Activated T-cell treated with anti-CD3 and anti-CD28 coated beads, Interleukin-2, amount 50 U/mL, for 72 hours (primary cell): ENCODE data around the gene ERG28. TPM values are rescaled to one million over a fixed set of nuclear protein-coding genes. Genes with fewer than 3 reads are reported as not detected.
"Not testable (repeated sequence)": the region's sequence is repeated elsewhere in the genome, so short reads cannot be mapped to it uniquely, and the experiment has no call there.

Experiments used
- ATAC-seq, 2 donors: fragments of 150-1000 bp; cut with Tn5 transposase; replicated peaks in 1 of 2; 2 replicates each; pipeline ENCODE4 v1.10.0; 2021; ENCODE audit warnings: moderate library complexity in 2 of 2, mild to moderate bottlenecking in 1 of 2
- DNase-seq, 2 donors: peaks; one replicate each; pipeline ENCODE4 v3.0.0; 2021 to 2022; ENCODE audit warnings: mixed read lengths in 1 of 2
- H3K27ac Mint-ChIP-seq: one replicate; pipeline ENCODE4 v1.8.0; 2022; ENCODE audit warnings: mild to moderate bottlenecking, moderate library complexity, mixed read lengths
- H3K27me3 Mint-ChIP-seq: one replicate; pipeline ENCODE4 v1.8.0; 2022; ENCODE audit warnings: low read depth, mixed read lengths
- H3K36me3 Mint-ChIP-seq, 2 donors: one replicate each; pipeline ENCODE4 v1.8.0; 2022; ENCODE audit warnings: mixed read lengths in 2 of 2, mild to moderate bottlenecking in 1 of 2; ENCODE audit not compliant: insufficient read depth in 2 of 2
- H3K4me1 Mint-ChIP-seq: one replicate; pipeline ENCODE4 v1.8.0; 2022; ENCODE audit warnings: low read depth, mixed read lengths
- H3K4me3 Mint-ChIP-seq, 2 donors: one replicate each; pipeline ENCODE4 v1.8.0; 2022; ENCODE audit warnings: mild to moderate bottlenecking in 2 of 2, mixed read lengths in 2 of 2, moderate library complexity in 2 of 2
- H3K9me3 Mint-ChIP-seq, 2 donors: one replicate each; pipeline ENCODE4 v1.8.0; 2022; ENCODE audit warnings: mixed read lengths in 2 of 2
- total RNA-seq, 2 donors: library from RNA; stranded (reverse); gene quantifications; one replicate each; pipeline ENCODE4 v1.2.3, GENCODE V29; 2022

ERG28 gene
- total RNA-seq, 2 donors from 2014 or later = 14.5 to 15.5 TPM

DNA sequence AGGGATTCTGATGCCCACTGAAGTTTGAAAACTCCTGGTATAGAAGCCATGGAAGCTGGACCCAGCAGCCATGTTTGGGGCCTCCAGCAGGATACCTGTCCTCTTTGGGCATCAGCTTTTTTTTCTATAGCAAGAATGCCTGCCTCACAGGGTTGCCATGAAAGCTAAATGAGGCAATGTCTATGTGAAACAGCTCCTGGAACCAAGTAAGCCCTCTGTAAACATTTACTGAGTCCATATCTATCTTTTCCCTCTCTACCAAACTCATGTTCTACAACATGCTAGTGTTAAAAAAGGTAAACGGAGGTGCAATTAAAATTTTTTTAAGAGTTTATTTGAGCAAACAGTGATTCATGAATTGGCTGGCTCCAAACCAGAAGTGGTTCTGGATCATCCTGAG is 53.6 kb downstream of the ERG28 start:
- Mint-ChIP-seq H3K27me3 (no peaks in the 10 kb centered on the region), H3K4me1 (peaks cover 5% of the 10 kb centered on the region), H3K36me3 (peaks cover 2 to 6% of the 10 kb centered on the region in 2 donors), H3K4me3 (no peak overlapping the region), H3K27ac (no peak overlapping the region), H3K9me3 (peaks cover 0 to 8% of the 10 kb centered on the region in 2 donors)
- ATAC-seq (no peak), DNase-seq (no peak)

DNA sequence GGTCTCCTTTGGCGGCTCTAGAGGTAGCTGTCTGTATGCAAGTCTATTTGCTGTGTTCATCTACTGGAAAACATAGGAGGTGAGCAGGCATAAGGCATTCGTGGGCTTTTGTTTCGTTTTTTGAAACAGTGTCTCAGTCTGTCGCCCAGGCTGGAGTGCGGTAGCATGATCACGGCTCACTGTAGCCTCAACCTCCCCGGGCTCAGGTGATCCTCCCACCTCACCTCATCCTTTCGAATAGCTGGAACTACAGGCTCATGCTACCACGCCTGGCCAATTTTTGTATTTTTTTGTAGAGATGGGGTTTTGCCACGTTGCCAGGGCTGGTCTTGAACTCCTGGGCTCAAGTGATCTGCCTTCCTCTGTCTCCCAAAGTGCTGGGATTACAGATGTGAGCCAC is 54.8 kb downstream of the ERG28 start:
- H3K27ac Mint-ChIP-seq = no peak overlapping the region
- no peaks in the 10 kb centered on the region for H3K27me3 Mint-ChIP-seq
- no peak overlapping the region for H3K4me3 Mint-ChIP-seq

DNA sequence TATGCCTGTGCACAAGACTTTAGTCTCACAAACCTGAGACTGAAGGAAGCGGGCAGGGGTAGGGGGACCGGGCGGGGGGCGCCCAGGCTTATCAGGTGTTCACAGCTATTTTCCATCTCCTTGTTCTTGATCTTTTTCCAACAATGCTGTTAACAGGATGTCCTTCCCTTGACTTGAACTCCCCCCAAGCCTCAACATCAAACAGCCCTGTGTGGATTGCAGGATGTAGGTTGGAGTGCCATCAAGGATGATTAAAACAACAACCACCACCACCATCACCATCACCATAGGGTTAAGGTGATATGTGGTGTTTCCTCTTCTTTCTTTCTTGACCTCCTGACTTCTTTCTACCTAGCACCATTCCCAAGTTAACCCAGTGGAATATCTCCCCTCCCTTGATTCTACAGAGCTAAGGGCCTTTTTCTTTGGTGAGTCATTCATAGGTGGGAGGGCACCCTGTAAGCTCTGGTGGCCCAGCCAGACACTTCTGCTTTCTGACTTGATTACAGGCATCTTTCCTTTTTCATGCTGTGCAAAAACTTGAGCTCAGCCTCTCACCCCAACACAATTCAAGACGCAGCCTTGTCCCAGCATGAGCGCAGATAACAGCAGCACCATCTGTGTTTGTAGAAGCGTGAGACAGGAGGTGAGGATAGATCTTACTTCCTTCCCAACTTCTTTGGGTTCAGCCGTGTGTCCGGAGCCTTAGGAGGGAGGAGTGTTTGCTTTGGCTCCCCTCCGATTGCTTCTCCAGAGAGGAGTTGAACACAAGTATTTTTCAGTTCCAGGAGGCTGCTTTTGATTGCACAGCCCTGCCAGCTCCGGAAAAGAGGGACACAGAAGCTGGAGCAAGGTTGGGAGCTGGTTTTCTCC is 55.5 kb downstream of the ERG28 start:
- DNase-seq = no peak
- no peak overlapping the region for H3K27ac Mint-ChIP-seq
- H3K9me3 Mint-ChIP-seq = peaks cover 0 to 8% of the 10 kb centered on the region in 2 donors
- H3K4me3 Mint-ChIP-seq = no peak overlapping the region
- H3K27me3 Mint-ChIP-seq = no peaks in the 10 kb centered on the region
- H3K4me1 Mint-ChIP-seq = peaks cover 5% of the 10 kb centered on the region
- ATAC-seq = no peak
- peaks cover 2 to 6% of the 10 kb centered on the region in 2 donors for H3K36me3 Mint-ChIP-seq

More for the DNA sequence above, 54.8 kb downstream of the ERG28 start:
- DNase-seq (no peak), ATAC-seq (no peak)
- H3K4me1 Mint-ChIP-seq = peaks cover 5% of the 10 kb centered on the region
- H3K36me3 Mint-ChIP-seq = peaks cover 2 to 6% of the 10 kb centered on the region in 2 donors
- H3K9me3 Mint-ChIP-seq = peaks cover 0 to 8% of the 10 kb centered on the region in 2 donors

DNA sequence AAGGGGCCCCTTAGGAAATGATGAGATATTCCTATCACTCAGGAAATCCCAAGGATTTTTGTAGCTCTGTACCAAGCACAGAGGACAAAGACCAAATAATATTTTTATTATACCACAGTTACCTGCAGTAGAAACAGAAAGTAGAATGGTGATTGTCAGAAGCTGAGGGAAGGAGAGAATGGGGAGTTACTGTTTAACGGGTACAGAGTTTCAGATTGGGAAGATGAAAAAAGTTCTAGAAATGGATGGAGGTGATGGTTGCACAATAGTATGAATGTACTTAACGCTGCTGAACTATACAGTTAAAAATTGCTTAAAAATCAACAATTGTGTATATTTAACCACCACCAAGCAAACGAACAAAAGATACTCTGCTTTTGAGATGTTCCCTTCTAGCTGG is 58.2 kb downstream of the ERG28 start:
- Mint-ChIP-seq H3K4me3 (no peak overlapping the region), H3K36me3 (peaks cover 0 to 3% of the 10 kb centered on the region in 2 donors), H3K4me1 (peaks cover 5% of the 10 kb centered on the region), H3K27ac (no peak overlapping the region), H3K9me3 (peaks cover 0 to 3% of the 10 kb centered on the region in 2 donors), H3K27me3 (no peaks in the 10 kb centered on the region)
- ATAC-seq = no peak
- DNase-seq = no peak

DNA sequence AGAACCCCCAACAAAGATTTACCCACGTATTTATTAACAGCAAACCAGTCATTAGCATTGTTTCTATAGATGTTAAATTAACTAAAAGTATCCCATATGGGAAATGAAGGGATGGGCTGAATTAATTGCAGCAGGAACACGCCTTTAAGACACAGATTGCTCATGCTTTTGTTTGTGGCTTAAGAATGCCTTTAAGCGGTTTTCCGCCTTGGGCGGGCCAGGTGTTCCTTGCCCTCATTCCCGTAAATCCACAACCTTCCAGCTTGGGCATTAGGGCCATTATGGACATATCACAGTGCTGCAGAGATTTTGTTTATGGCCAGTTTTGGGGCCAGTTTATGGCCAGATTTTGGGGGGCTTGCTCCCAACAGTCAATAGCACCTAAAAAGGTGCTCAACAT is 59.6 kb downstream of the ERG28 start:
- H3K4me1 Mint-ChIP-seq, H3K27me3 Mint-ChIP-seq, DNase-seq, H3K27ac Mint-ChIP-seq, ATAC-seq, H3K36me3 Mint-ChIP-seq, H3K4me3 Mint-ChIP-seq, H3K9me3 Mint-ChIP-seq: not testable (repeated sequence)

DNA sequence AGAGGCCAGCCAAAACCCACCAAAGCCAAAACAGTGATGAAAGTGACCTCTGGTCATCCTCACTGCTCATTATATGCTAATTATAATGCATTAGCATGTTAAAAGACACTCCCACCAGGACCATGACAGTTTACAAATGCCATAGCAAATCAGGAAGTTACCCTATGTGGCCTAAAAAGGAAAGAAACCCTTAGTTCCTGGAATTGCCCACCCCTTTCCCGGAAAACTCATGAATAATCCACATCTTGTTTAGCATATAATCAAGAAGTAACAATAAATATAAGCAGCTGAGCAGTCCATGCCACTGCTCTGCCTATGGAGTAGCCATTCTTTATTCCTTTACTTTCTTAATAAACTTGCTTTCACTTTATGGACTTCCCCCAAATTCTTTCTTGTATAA is 60.6 kb downstream of the ERG28 start:
- not testable (repeated sequence) for H3K9me3 Mint-ChIP-seq, H3K27me3 Mint-ChIP-seq, H3K4me1 Mint-ChIP-seq, ATAC-seq, DNase-seq, H3K36me3 Mint-ChIP-seq, H3K27ac Mint-ChIP-seq, H3K4me3 Mint-ChIP-seq

Other genes with a start within 250 kb of the ERG28 start
- gene JDP2, start 232.9 kb downstream of the ERG28 start, total RNA-seq = 1 to 10 TPM; 6.3 to 6.8 TPM
- 100 to 1,000 TPM; 171 to 185 TPM for gene BATF, start 138.4 kb downstream of the ERG28 start, total RNA-seq
- gene FLVCR2, start 82.3 kb downstream of the ERG28 start, total RNA-seq = 10 to 100 TPM in 1 of 2 donors, 1 to 10 TPM in 1; 5.9 to 12.3 TPM
- gene TTLL5, start 370 bp upstream of the ERG28 start, total RNA-seq = 10 to 100 TPM; 14.6 to 15.3 TPM